C4-2B (cell line): ENCODE results near the gene TBCB.
"Not testable (repeated sequence)": the region's sequence is repeated elsewhere in the genome, so short reads cannot be mapped to it uniquely, and the experiment has no call there.

Experiments used
- H3K27ac ChIP-seq: fragments of 450-650 bp; 2 replicates; pipeline ENCODE4 v1.5.1; 2017
- CTCF ChIP-seq: fragments of 450-650 bp; conservative IDR thresholded peaks from 2 replicates; pipeline ENCODE4 v1.5.1; 2017; ENCODE audit warnings: mild to moderate bottlenecking
- ZFX ChIP-seq: fragments of 450-650 bp; IDR thresholded peaks from 2 replicates; pipeline ENCODE4 v1.6.1; 2017

Gene TBCB

GRCh38 chr19:36121486-36122124 is 6.3 kb downstream of the TBCB start:
- TF ChIP-seq CTCF: no peak
- TF ChIP-seq ZFX: no peak
- H3K27ac ChIP-seq: no peak overlapping the region

- TF ChIP-seq ZFX (no peak), CTCF (no peak)
- no peak overlapping the region for H3K27ac ChIP-seq
Observed at GRCh38 chr19:36125557-36125956, 10.3 kb downstream of the TBCB start.

GRCh38 chr19:36128392-36128736 is 13.1 kb downstream of the TBCB start:
- H3K27ac ChIP-seq: peak overlapping the region; percentile 80
- no peak for TF ChIP-seq ZFX
- TF ChIP-seq CTCF: no peak

GRCh38 chr19:36131221-36131620 is 16.0 kb downstream of the TBCB start:
- H3K27ac ChIP-seq: not testable (repeated sequence)

GRCh38 chr19:36134867-36135266 is 19.6 kb downstream of the TBCB start:
- H3K27ac ChIP-seq: not testable (repeated sequence)

- TF ChIP-seq CTCF: no peak
- TF ChIP-seq ZFX: no peak
- peak overlapping the region; percentile 96 for H3K27ac ChIP-seq
Observed at GRCh38 chr19:36136964-36137686, 21.9 kb downstream of the TBCB start.

GRCh38 chr19:36139120-36139472 is 23.8 kb downstream of the TBCB start:
- TF ChIP-seq CTCF (no peak), ZFX (no peak)

GRCh38 chr19:36139473-36140303 is 24.4 kb downstream of the TBCB start, which contains the start of gene CAPNS1:
CAPNS1 (plus strand) TSS chr19:36140066; CDS start chr19:36141012, 946 bp downstream.
- no peak for TF ChIP-seq CTCF
- TF ChIP-seq ZFX: 0 out of 2 replicates have a peak, but pooled peaks have one; percentile 31
- peak within 1 kb of the TSS; percentile 96 for H3K27ac ChIP-seq

More at GRCh38 chr19:36139120-36139472, 23.8 kb downstream of the TBCB start:
- H3K27ac ChIP-seq: peak overlapping the region; percentile 96
